ENCODE results near the gene NOTCH1. TPM values are rescaled to one million over a fixed set of nuclear protein-coding genes. Genes with fewer than 3 reads are reported as not detected.

Gene NOTCH1
- polyA plus RNA-seq, 1 donor from 2014 or later: 0.15 TPM

GRCh38 chr9:136531904-136532798 lies 13.7 kb downstream of the NOTCH1 start:
- Histone ChIP-seq H3K27ac (ENCODE audit: low read length) (no peak overlapping the region), H4K20me1 (ENCODE audit: insufficient read depth) (no peaks in the 10 kb centered on the region), H3K79me2 (replicated peaks; ENCODE audit: insufficient read depth, low read length) (peaks cover 82% of the 10 kb centered on the region), H3K9me3 (ENCODE audit: low read length) (no peaks in the 10 kb centered on the region), H3K9ac (ENCODE audit: low read length) (no peak overlapping the region), H2AFZ (ENCODE audit: low read depth, low read length) (no peak overlapping the region), H3K4me2 (ENCODE audit: low read length) (no peak overlapping the region), H3K27me3 (ENCODE audit: insufficient read depth, low read depth, low read length) (no peaks in the 10 kb centered on the region), H3F3A (ENCODE audit: insufficient read depth, low read length, poor library complexity, severe bottlenecking) (no peaks in the 10 kb centered on the region), H3K36me3 (ENCODE audit: insufficient read depth, low read length) (no peaks in the 10 kb centered on the region), H3K4me3 (ENCODE audit: low read length) (no peak overlapping the region), H3K9me2 (ENCODE audit: insufficient read depth, low read length) (no peaks in the 10 kb centered on the region)
- TF ChIP-seq, protein P1, sequence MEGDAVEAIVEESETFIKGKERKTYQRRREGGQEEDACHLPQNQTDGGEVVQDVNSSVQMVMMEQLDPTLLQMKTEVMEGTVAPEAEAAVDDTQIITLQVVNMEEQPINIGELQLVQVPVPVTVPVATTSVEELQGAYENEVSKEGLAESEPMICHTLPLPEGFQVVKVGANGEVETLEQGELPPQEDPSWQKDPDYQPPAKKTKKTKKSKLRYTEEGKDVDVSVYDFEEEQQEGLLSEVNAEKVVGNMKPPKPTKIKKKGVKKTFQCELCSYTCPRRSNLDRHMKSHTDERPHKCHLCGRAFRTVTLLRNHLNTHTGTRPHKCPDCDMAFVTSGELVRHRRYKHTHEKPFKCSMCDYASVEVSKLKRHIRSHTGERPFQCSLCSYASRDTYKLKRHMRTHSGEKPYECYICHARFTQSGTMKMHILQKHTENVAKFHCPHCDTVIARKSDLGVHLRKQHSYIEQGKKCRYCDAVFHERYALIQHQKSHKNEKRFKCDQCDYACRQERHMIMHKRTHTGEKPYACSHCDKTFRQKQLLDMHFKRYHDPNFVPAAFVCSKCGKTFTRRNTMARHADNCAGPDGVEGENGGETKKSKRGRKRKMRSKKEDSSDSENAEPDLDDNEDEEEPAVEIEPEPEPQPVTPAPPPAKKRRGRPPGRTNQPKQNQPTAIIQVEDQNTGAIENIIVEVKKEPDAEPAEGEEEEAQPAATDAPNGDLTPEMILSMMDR (IDR thresholded peaks at IDR 0.05; ENCODE audit: poor library complexity, severe bottlenecking): no peak

GRCh38 chr9:136531186-136531903 lies 14.5 kb downstream of the NOTCH1 start:
- Histone ChIP-seq H3K36me3 (ENCODE audit: insufficient read depth, low read length) (no peaks in the 10 kb centered on the region), H3K9me3 (ENCODE audit: low read length) (no peaks in the 10 kb centered on the region), H3K4me3 (ENCODE audit: low read length) (no peak overlapping the region), H3K4me2 (ENCODE audit: low read length) (no peak overlapping the region), H3K9ac (ENCODE audit: low read length) (no peak overlapping the region), H3K27ac (ENCODE audit: low read length) (no peak overlapping the region), H3K9me2 (ENCODE audit: insufficient read depth, low read length) (no peaks in the 10 kb centered on the region), H2AFZ (ENCODE audit: low read depth, low read length) (no peak overlapping the region), H3K27me3 (ENCODE audit: insufficient read depth, low read depth, low read length) (no peaks in the 10 kb centered on the region), H4K20me1 (ENCODE audit: insufficient read depth) (no peaks in the 10 kb centered on the region), H3F3A (ENCODE audit: insufficient read depth, low read length, poor library complexity, severe bottlenecking) (no peaks in the 10 kb centered on the region), H3K79me2 (replicated peaks; ENCODE audit: insufficient read depth, low read length) (peaks cover 75% of the 10 kb centered on the region)
- TF ChIP-seq TAF1 (IDR thresholded peaks at IDR 0.05; ENCODE audit: low read depth) (no peak), POLR2AphosphoS5 (IDR thresholded peaks at IDR 0.05) (no peak), RAD21 (conservative IDR thresholded peaks at IDR 0.05) (no peak), EP300 (conservative IDR thresholded peaks at IDR 0.05; ENCODE audit: poor library complexity, severe bottlenecking) (no peak), MXI1 (conservative IDR thresholded peaks at IDR 0.05; ENCODE audit: poor library complexity, severe bottlenecking) (no peak), EZH2 (IDR thresholded peaks at IDR 0.05; ENCODE audit: borderline replicate concordance, insufficient read depth, low read length, poor library complexity, severe bottlenecking) (no peak), SMC3 (conservative IDR thresholded peaks at IDR 0.05; ENCODE audit: poor library complexity) (no peak)
- TF ChIP-seq, protein P1 (IDR thresholded peaks at IDR 0.05; ENCODE audit: poor library complexity, severe bottlenecking): no peak
- TF ChIP-seq, protein P2, sequence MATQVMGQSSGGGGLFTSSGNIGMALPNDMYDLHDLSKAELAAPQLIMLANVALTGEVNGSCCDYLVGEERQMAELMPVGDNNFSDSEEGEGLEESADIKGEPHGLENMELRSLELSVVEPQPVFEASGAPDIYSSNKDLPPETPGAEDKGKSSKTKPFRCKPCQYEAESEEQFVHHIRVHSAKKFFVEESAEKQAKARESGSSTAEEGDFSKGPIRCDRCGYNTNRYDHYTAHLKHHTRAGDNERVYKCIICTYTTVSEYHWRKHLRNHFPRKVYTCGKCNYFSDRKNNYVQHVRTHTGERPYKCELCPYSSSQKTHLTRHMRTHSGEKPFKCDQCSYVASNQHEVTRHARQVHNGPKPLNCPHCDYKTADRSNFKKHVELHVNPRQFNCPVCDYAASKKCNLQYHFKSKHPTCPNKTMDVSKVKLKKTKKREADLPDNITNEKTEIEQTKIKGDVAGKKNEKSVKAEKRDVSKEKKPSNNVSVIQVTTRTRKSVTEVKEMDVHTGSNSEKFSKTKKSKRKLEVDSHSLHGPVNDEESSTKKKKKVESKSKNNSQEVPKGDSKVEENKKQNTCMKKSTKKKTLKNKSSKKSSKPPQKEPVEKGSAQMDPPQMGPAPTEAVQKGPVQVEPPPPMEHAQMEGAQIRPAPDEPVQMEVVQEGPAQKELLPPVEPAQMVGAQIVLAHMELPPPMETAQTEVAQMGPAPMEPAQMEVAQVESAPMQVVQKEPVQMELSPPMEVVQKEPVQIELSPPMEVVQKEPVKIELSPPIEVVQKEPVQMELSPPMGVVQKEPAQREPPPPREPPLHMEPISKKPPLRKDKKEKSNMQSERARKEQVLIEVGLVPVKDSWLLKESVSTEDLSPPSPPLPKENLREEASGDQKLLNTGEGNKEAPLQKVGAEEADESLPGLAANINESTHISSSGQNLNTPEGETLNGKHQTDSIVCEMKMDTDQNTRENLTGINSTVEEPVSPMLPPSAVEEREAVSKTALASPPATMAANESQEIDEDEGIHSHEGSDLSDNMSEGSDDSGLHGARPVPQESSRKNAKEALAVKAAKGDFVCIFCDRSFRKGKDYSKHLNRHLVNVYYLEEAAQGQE (IDR thresholded peaks at IDR 0.05; ENCODE audit: borderline replicate concordance): no peak
